Subcutaneous abdominal adipose tissue (tissue), 5 donors: ENCODE data around the gene KLHDC7B.

Experiments used
- H3K27ac ChIP-seq: one replicate; pipeline ENCODE4 v1.7.0; 2013; ENCODE audit warnings: low read depth, mild to moderate bottlenecking, inconsistent platforms, low read length, moderate library complexity
- H3K27me3 ChIP-seq, 5 donors: one replicate each; pipeline ENCODE4 v1.7.0; 2013; ENCODE audit warnings: low read length in 5 of 5, inconsistent platforms in 1 of 5; ENCODE audit not compliant: control insufficient read depth in 5 of 5, insufficient read depth in 4 of 5
- H3K36me3 ChIP-seq, 5 donors: one replicate each; pipeline ENCODE4 v1.7.0; 2013; ENCODE audit warnings: low read length in 5 of 5; ENCODE audit not compliant: control insufficient read depth in 5 of 5, insufficient read depth in 5 of 5
- H3K4me1 ChIP-seq, 5 donors: one replicate each; pipeline ENCODE4 v1.7.0; 2013; ENCODE audit warnings: low read length in 5 of 5, mild to moderate bottlenecking in 3 of 5, moderate library complexity in 1 of 5; ENCODE audit not compliant: control insufficient read depth in 5 of 5, insufficient read depth in 5 of 5
- H3K4me3 ChIP-seq, 5 donors: one replicate each; pipeline ENCODE4 v1.7.0; 2013; ENCODE audit warnings: low read length in 5 of 5, low read depth in 1 of 5
- H3K9ac ChIP-seq, 5 donors: one replicate each; pipeline ENCODE4 v1.7.0; 2013; ENCODE audit warnings: low read length in 5 of 5, mild to moderate bottlenecking in 4 of 5, moderate library complexity in 3 of 5
- H3K9me3 ChIP-seq, 5 donors: one replicate each; pipeline ENCODE4 v1.7.0; 2013; ENCODE audit warnings: low read length in 5 of 5; ENCODE audit not compliant: control insufficient read depth in 5 of 5
- donor health status: healthy.
- donor health status: healthy.
- donor health status: healthy.
- donor health status: healthy.
- donor health status: healthy.

The KLHDC7B gene

GRCh38 chr22:50577987-50578775 lies 32.5 kb downstream of the KLHDC7B start, which contains the start of gene CPT1B:
CPT1B (minus strand) TSS chr22:50578427; CDS start chr22:50577915, 512 bp downstream.
- peak within 1 kb of the TSS in 3 of 5 donors; percentile 19 to 40 (median 39) for H3K4me3 ChIP-seq
- peak within 1 kb of the TSS in 4 of 5 donors; percentile 21 to 71 (median 36) for H3K9ac ChIP-seq
- H3K9me3 ChIP-seq, result no peaks in the 10 kb centered on the region
- H3K4me1 ChIP-seq, result peaks cover 6 to 43% (median 31%) of the 10 kb centered on the region in 5 donors
- no peaks in the 10 kb centered on the region for H3K27me3 ChIP-seq
- peak within 1 kb of the TSS; percentile 46 for H3K27ac ChIP-seq
- H3K36me3 ChIP-seq, result peaks cover 0 to 31% (median 7%) of the 10 kb centered on the region in 5 donors

GRCh38 chr22:50578776-50579310 lies 33.1 kb downstream of the KLHDC7B start:
- Histone ChIP-seq H3K27me3 (no peaks in the 10 kb centered on the region), H3K4me1 (peaks cover 10 to 50% (median 38%) of the 10 kb centered on the region in 5 donors), H3K27ac (peak overlapping the region; percentile 46), H3K36me3 (peaks cover 0 to 27% (median 7%) of the 10 kb centered on the region in 5 donors), H3K9ac (peak overlapping the region in 4 of 5 donors; percentile 21 to 71 (median 36)), H3K4me3 (peak overlapping the region in 3 of 5 donors; percentile 19 to 40 (median 39)), H3K9me3 (no peaks in the 10 kb centered on the region)

GRCh38 chr22:50579752-50580151 lies 34.1 kb downstream of the KLHDC7B start:
- peaks cover 10 to 51% (median 38%) of the 10 kb centered on the region in 5 donors for H3K4me1 ChIP-seq
- no peaks in the 10 kb centered on the region for H3K27me3 ChIP-seq
- H3K9me3 ChIP-seq, result no peaks in the 10 kb centered on the region
- no peak overlapping the region for H3K4me3 ChIP-seq
- H3K9ac ChIP-seq, result peak overlapping the region in 2 of 5 donors; percentile 4 to 13
- H3K36me3 ChIP-seq, result peaks cover 0 to 22% (median 7%) of the 10 kb centered on the region in 5 donors
- H3K27ac ChIP-seq, result no peak overlapping the region

GRCh38 chr22:50581031-50581949 lies 35.6 kb downstream of the KLHDC7B start:
- Histone ChIP-seq H3K27me3 (no peaks in the 10 kb centered on the region), H3K9ac (peak overlapping the region; percentile 56 to 96 (median 91)), H3K4me1 (peaks cover 10 to 51% (median 38%) of the 10 kb centered on the region in 5 donors), H3K36me3 (peaks cover 0 to 22% (median 7%) of the 10 kb centered on the region in 5 donors), H3K27ac (peak overlapping the region; percentile 94), H3K9me3 (no peaks in the 10 kb centered on the region), H3K4me3 (peak overlapping the region; percentile 75 to 84 (median 80))

GRCh38 chr22:50581950-50582492 lies 36.3 kb downstream of the KLHDC7B start:
- peaks cover 0 to 22% (median 7%) of the 10 kb centered on the region in 5 donors for H3K36me3 ChIP-seq
- peak overlapping the region; percentile 75 to 84 (median 80) for H3K4me3 ChIP-seq
- H3K27ac ChIP-seq, result peak overlapping the region; percentile 94
- peak overlapping the region; percentile 56 to 96 (median 91) for H3K9ac ChIP-seq
- H3K9me3 ChIP-seq, result no peaks in the 10 kb centered on the region
- H3K27me3 ChIP-seq, result no peaks in the 10 kb centered on the region
- peaks cover 10 to 51% (median 38%) of the 10 kb centered on the region in 5 donors for H3K4me1 ChIP-seq

GRCh38 chr22:50582493-50583293 lies 37.0 kb downstream of the KLHDC7B start, which contains the start of gene CHKB:
CHKB (minus strand) TSS chr22:50582849; CDS start chr22:50582781, 68 bp downstream.
- peaks cover 0 to 22% (median 7%) of the 10 kb centered on the region in 5 donors for H3K36me3 ChIP-seq
- H3K9me3 ChIP-seq, result no peaks in the 10 kb centered on the region
- H3K27ac ChIP-seq, result peak within 1 kb of the TSS; percentile 94
- no peaks in the 10 kb centered on the region for H3K27me3 ChIP-seq
- H3K4me3 ChIP-seq, result peak within 1 kb of the TSS; percentile 79 to 87 (median 84)
- H3K9ac ChIP-seq, result peak within 1 kb of the TSS; percentile 56 to 96 (median 91)
- H3K4me1 ChIP-seq, result peaks cover 10 to 46% (median 38%) of the 10 kb centered on the region in 5 donors

GRCh38 chr22:50583294-50583861 lies 37.7 kb downstream of the KLHDC7B start:
- Histone ChIP-seq H3K4me3 (peak overlapping the region; percentile 77 to 87 (median 84)), H3K9ac (peak overlapping the region; percentile 11 to 90 (median 81)), H3K4me1 (peaks cover 10 to 41% (median 34%) of the 10 kb centered on the region in 5 donors), H3K36me3 (peaks cover 0 to 22% (median 7%) of the 10 kb centered on the region in 5 donors), H3K27me3 (no peaks in the 10 kb centered on the region), H3K9me3 (no peaks in the 10 kb centered on the region), H3K27ac (peak overlapping the region; percentile 94)

GRCh38 chr22:50584106-50585096 lies 38.7 kb downstream of the KLHDC7B start:
- H3K4me1 ChIP-seq, result peaks cover 7 to 31% (median 24%) of the 10 kb centered on the region in 5 donors
- H3K27me3 ChIP-seq, result no peaks in the 10 kb centered on the region
- peak overlapping the region in 1 of 5 donors; percentile 90 for H3K9ac ChIP-seq
- H3K36me3 ChIP-seq, result peaks cover 0 to 12% (median 7%) of the 10 kb centered on the region in 5 donors
- H3K4me3 ChIP-seq, result no peak overlapping the region
- H3K27ac ChIP-seq, result no peak overlapping the region
- H3K9me3 ChIP-seq, result no peaks in the 10 kb centered on the region
